Lung (tissue), 12 donors: ENCODE measurements around the gene BCAM. TPM values are rescaled to one million over a fixed set of nuclear protein-coding genes. Genes with fewer than 3 reads are reported as not detected.

Source experiments
- ATAC-seq: fragments of 200-7000 bp; cut with Tn5 transposase; one replicate; pipeline ENCODE4 v1.9.1; 2020; ENCODE audit warnings: moderate number of reproducible peaks; ENCODE audit not compliant: insufficient read depth, low FRiP score
- DNase-seq, 3 donors: peaks; one replicate each; pipeline ENCODE4 v3.0.0-alpha.2; 2013 to 2017
- H3K27ac ChIP-seq, 2 donors: one replicate each; pipeline ENCODE4 v1.5.1; 2013; ENCODE audit warnings: mild to moderate bottlenecking in 2 of 2, moderate library complexity in 2 of 2, control low read depth in 1 of 2, inconsistent platforms in 1 of 2, low read depth in 1 of 2, low read length in 1 of 2
- H3K27me3 ChIP-seq, 3 donors: one replicate each; pipeline ENCODE4 v1.5.1; 2013; ENCODE audit warnings: low read length in 2 of 3; ENCODE audit not compliant: control insufficient read depth in 3 of 3, insufficient read depth in 3 of 3
- H3K36me3 ChIP-seq, 4 donors: one replicate each; pipeline ENCODE4 v1.5.1; 2013; ENCODE audit warnings: low read length in 4 of 4, mild to moderate bottlenecking in 1 of 4, moderate library complexity in 1 of 4; ENCODE audit not compliant: control insufficient read depth in 4 of 4, insufficient read depth in 4 of 4
- H3K4me1 ChIP-seq, 5 donors: one replicate each; pipeline ENCODE4 v1.5.1; 2013; ENCODE audit warnings: low read length in 5 of 5, mild to moderate bottlenecking in 2 of 5, moderate library complexity in 1 of 5; ENCODE audit not compliant: control insufficient read depth in 5 of 5, insufficient read depth in 5 of 5
- H3K4me3 ChIP-seq: one replicate; pipeline ENCODE4 v1.5.1; 2013; ENCODE audit warnings: mild to moderate bottlenecking, control low read depth, moderate library complexity
- H3K9ac ChIP-seq, 2 donors: one replicate each; pipeline ENCODE4 v1.5.1; 2013; ENCODE audit warnings: low read length in 2 of 2, control low read depth in 1 of 2; ENCODE audit not compliant: insufficient read depth in 1 of 2
- H3K9me3 ChIP-seq, 4 donors: one replicate each; pipeline ENCODE4 v1.5.1; 2013; ENCODE audit warnings: low read length in 3 of 4, mild to moderate bottlenecking in 1 of 4, moderate library complexity in 1 of 4; ENCODE audit not compliant: control insufficient read depth in 4 of 4, insufficient read depth in 3 of 4
- CTCF ChIP-seq: IDR thresholded peaks from 2 replicates; pipeline ENCODE4 v1.5.1; 2012; ENCODE audit warnings: mild to moderate bottlenecking; ENCODE audit errors: control extremely low read depth, extremely low read depth
- WGBS, 2 donors: extraction: QIAGEN DNeasy Blood & Tissue Kit; methylation state at CpG; one replicate each; pipeline ENCODE4 v1.1.7; 2013; 5-methylcytosine and 5-hydroxymethylcytosine counted together
- polyA plus RNA-seq, 2 donors: library from polyadenylated mRNA; stranded (reverse); fragments of 200-250 nt; gene quantifications; one replicate each; pipeline ENCODE4 v1.2.1, GENCODE V29; 2013
- total RNA-seq, 2 donors: library from RNA; depleted of rRNA in 1 of 2; stranded (reverse); fragments of >200 nt in 1 of 2; gene quantifications; one replicate each; pipeline ENCODE4 v1.2.1, GENCODE V29; 2014 to 2021
- donor health status: control.
- donor health status: control.
- donor health status: Bipolar disorder and iron deficiency.
- donor health status: healthy.
- donor health status: DM: yes; HTN: yes; CAD: no.

BCAM gene
- total and polyA plus RNA-seq, 4 donors, result 59.2 to 225 (median 185) TPM

DNA sequence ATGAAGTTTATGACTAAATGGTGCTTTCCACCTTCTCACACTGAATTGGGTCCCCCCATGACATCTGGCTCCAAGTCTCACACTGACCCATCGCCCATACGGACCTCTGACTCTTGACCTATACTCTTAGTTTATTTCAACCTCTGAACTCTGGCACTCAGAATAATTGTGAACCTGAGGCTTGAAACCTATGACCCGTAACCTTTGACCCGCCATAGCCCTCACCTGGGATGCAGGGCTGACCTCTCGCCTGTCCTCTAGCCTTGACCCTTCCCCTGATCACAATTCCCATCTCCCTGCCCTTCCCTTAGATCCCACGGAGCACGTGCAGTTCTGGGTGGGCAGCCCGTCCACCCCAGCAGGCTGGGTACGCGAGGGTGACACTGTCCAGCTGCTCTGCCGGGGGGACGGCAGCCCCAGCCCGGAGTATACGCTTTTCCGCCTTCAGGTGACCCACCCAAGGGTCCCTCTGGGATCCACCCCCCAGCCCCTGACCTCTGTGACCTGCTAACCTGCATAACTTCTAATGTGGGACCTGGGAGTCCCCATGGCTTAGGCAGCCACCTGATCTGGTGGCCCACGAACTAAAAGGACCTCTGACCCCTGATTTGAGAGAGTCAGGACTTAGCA, 5.1 kb downstream of the BCAM start:
- DNase-seq (no peak), ATAC-seq (no peak)
- peaks cover 0 to 27% (median 15%) of the 10 kb centered on the region in 4 donors for H3K36me3 ChIP-seq
- 94 to 95% methylated on average over 16 of the region's 16 CpGs for WGBS, 2 donors
- H3K9ac ChIP-seq, result no peak overlapping the region
- H3K27ac ChIP-seq, result no peak overlapping the region
- H3K9me3 ChIP-seq, result no peaks in the 10 kb centered on the region
- peaks cover 0 to 13% (median 0%) of the 10 kb centered on the region in 5 donors for H3K4me1 ChIP-seq
- no peaks in the 10 kb centered on the region for H3K27me3 ChIP-seq
- H3K4me3 ChIP-seq, result no peak overlapping the region
- no peak for TF ChIP-seq CTCF

- Histone ChIP-seq H3K36me3 (peaks cover 0 to 32% (median 17%) of the 10 kb centered on the region in 4 donors), H3K9ac (no peak overlapping the region), H3K4me1 (peaks cover 0 to 9% (median 0%) of the 10 kb centered on the region in 5 donors), H3K27ac (no peak overlapping the region), H3K9me3 (no peaks in the 10 kb centered on the region), H3K4me3 (no peak overlapping the region), H3K27me3 (no peaks in the 10 kb centered on the region)
- DNase-seq, result no peak
- no peak for ATAC-seq
- 80 to 91% methylated on average over 17 of the region's 17 CpGs for WGBS, 2 donors
- TF ChIP-seq CTCF, result no peak
These were observed 5.6 kb downstream of the BCAM start for GRCh38 chr19:44814517-44814916.

- Histone ChIP-seq H3K36me3 (peaks cover 0 to 37% (median 18%) of the 10 kb centered on the region in 4 donors), H3K27me3 (no peaks in the 10 kb centered on the region), H3K27ac (no peak overlapping the region), H3K4me3 (no peak overlapping the region), H3K4me1 (peaks cover 0 to 3% (median 0%) of the 10 kb centered on the region in 5 donors), H3K9me3 (no peaks in the 10 kb centered on the region), H3K9ac (no peak overlapping the region)
- no peak for TF ChIP-seq CTCF
- WGBS, 2 donors, result 63 to 83% methylated on average over 2 of the region's 2 CpGs
- no peak for DNase-seq
- ATAC-seq, result no peak
These were observed 7.4 kb downstream of the BCAM start for GRCh38 chr19:44816301-44816700.
